Stomach (tissue), 4 donors: Measurements from ENCODE around the gene ATL1.

Experiments
- CTCF ChIP-seq, 7 experiments: fragments of 450-650 bp in 4 of 7; fragments of 200-600 bp in 3 of 7; sonication (generic) in 3 of 7; IDR thresholded peaks; one replicate each; pipeline ENCODE4 v1.5.1; 2016 to 2019; ENCODE audit warnings: antibody characterized with exemption in 7 of 7, control low read depth in 2 of 7, mild to moderate bottlenecking in 1 of 7
- POLR2A ChIP-seq, 4 donors: fragments of 450-650 bp; IDR thresholded peaks; one replicate each; pipeline ENCODE4 v1.6.1; 2016; ENCODE audit warnings: antibody characterized with exemption in 4 of 4, control low read depth in 2 of 4, mild to moderate bottlenecking in 1 of 4, moderate library complexity in 1 of 4
- POLR2AphosphoS5 ChIP-seq, 3 donors: sonication (generic); formaldehyde crosslinking; IDR thresholded peaks; one replicate each; pipeline ENCODE4 v1.6.1; 2016; ENCODE audit warnings: antibody characterized with exemption in 3 of 3

GRCh38 chr14:50530794-50531365, 29.1 kb upstream of the ATL1 start:
- TF ChIP-seq POLR2AphosphoS5 (IDR thresholded peaks at IDR 0.05) (no peak), CTCF (IDR thresholded peaks at IDR 0.05) (no peak), POLR2A (IDR thresholded peaks at IDR 0.05) (no peak)
